CD14-positive monocyte (primary cell): ENCODE results near the gene PPP1R13B. TPM values are rescaled to one million over a fixed set of nuclear protein-coding genes. Genes with fewer than 3 reads are reported as not detected.

Experiments used
- DNase-seq, 3 donors: peaks; one replicate each; pipeline ENCODE4 v3.0.0-alpha.2; 2011 to 2022
- H2AFZ ChIP-seq: 2 replicates; pipeline ENCODE4 v1.6.0; 2012; ENCODE audit warnings: mild to moderate bottlenecking, low read depth, low read length, inconsistent platforms; ENCODE audit not compliant: insufficient read depth, poor library complexity, severe bottlenecking
- H3K27ac ChIP-seq, 2 donors: 1 replicate in 1 of 2; 2 replicates in 1 of 2; pipeline ENCODE4 v1.5.1; 2012 to 2013; ENCODE audit warnings: low read length in 2 of 2, control low read depth in 1 of 2, inconsistent platforms in 1 of 2, low read depth in 1 of 2, mild to moderate bottlenecking in 1 of 2
- H3K27me3 ChIP-seq, 2 donors: one replicate each; pipeline versions ENCODE4 v1.6.0 to v1.6.1; 2011 to 2013; ENCODE audit warnings: low read length in 2 of 2; ENCODE audit not compliant: control insufficient read depth in 2 of 2, insufficient read depth in 2 of 2
- H3K36me3 ChIP-seq, 2 donors: replicated peaks in 1 of 2; 1 replicate in 1 of 2; 2 replicates in 1 of 2; pipeline versions ENCODE4 v1.5.1 to v1.6.1; 2012 to 2013; ENCODE audit warnings: low read length in 2 of 2, control low read depth in 1 of 2, inconsistent platforms in 1 of 2, mild to moderate bottlenecking in 1 of 2; ENCODE audit not compliant: insufficient read depth in 2 of 2, control insufficient read depth in 1 of 2
- H3K4me1 ChIP-seq, 2 donors: 1 replicate in 1 of 2; 2 replicates in 1 of 2; pipeline versions ENCODE4 v1.5.1 to v1.6.1; 2012 to 2013; ENCODE audit warnings: low read length in 2 of 2, control low read depth in 1 of 2, inconsistent platforms in 1 of 2, mild to moderate bottlenecking in 1 of 2, moderate library complexity in 1 of 2; ENCODE audit not compliant: insufficient read depth in 2 of 2, control insufficient read depth in 1 of 2
- H3K4me2 ChIP-seq: replicated peaks from 2 replicates; pipeline ENCODE3; 2012; ENCODE audit warnings: low read length, moderate library complexity, mild to moderate bottlenecking; ENCODE audit not compliant: poor library complexity, severe bottlenecking; ENCODE audit errors: extremely low read depth
- H3K4me3 ChIP-seq, 3 experiments: fragments of 200-600 bp in 1 of 3; sonication (generic) in 1 of 3; replicated peaks in 1 of 3; 1 replicate in 2 of 3; 2 replicates in 1 of 3; pipeline ENCODE4 v1.5.1; 2011 to 2013; ENCODE audit warnings: low read length in 3 of 3, mild to moderate bottlenecking in 3 of 3, control low read depth in 2 of 3, low read depth in 2 of 3, inconsistent platforms in 1 of 3, moderate library complexity in 1 of 3
- H3K79me2 ChIP-seq: 2 replicates; pipeline ENCODE4 v1.6.0; 2012; ENCODE audit warnings: mild to moderate bottlenecking, control low read depth, inconsistent platforms, low read length, moderate library complexity; ENCODE audit not compliant: insufficient read depth
- H3K9ac ChIP-seq: 2 replicates; pipeline ENCODE4 v1.6.0; 2017; ENCODE audit warnings: low read length, mild to moderate bottlenecking; ENCODE audit not compliant: insufficient read depth, poor library complexity, severe bottlenecking
- H3K9me3 ChIP-seq, 2 donors: replicated peaks in 1 of 2; 1 replicate in 1 of 2; 2 replicates in 1 of 2; pipeline versions ENCODE4 v1.5.1 to v1.6.1; 2012 to 2013; ENCODE audit warnings: low read length in 2 of 2, control low read depth in 1 of 2; ENCODE audit not compliant: control insufficient read depth in 1 of 2, insufficient read depth in 1 of 2
- H4K20me1 ChIP-seq: 2 replicates; pipeline ENCODE4 v1.6.0; 2012; ENCODE audit warnings: mild to moderate bottlenecking, low read length, control low read depth, moderate library complexity; ENCODE audit not compliant: insufficient read depth
- H3K27ac Mint-ChIP-seq, 7 donors: one replicate each; pipeline ENCODE4 v1.8.0; 2020; ENCODE audit warnings: mild to moderate bottlenecking in 7 of 7, mixed read lengths in 7 of 7, moderate library complexity in 6 of 7, inconsistent platforms in 2 of 7
- H3K27me3 Mint-ChIP-seq, 3 donors: one replicate each; pipeline ENCODE4 v1.8.0; 2021 to 2022; ENCODE audit warnings: low read depth in 3 of 3, mild to moderate bottlenecking in 3 of 3, mixed read lengths in 3 of 3, moderate library complexity in 3 of 3, inconsistent platforms in 1 of 3
- H3K36me3 Mint-ChIP-seq, 2 donors: one replicate each; pipeline ENCODE4 v1.8.0; 2020; ENCODE audit warnings: mixed read lengths in 2 of 2, inconsistent platforms in 1 of 2, mild to moderate bottlenecking in 1 of 2
- H3K4me1 Mint-ChIP-seq: one replicate; pipeline ENCODE4 v1.8.0; 2020; ENCODE audit warnings: mild to moderate bottlenecking, mixed read lengths
- H3K4me3 Mint-ChIP-seq, 2 donors: one replicate each; pipeline ENCODE4 v1.8.0; 2020; ENCODE audit warnings: mild to moderate bottlenecking in 2 of 2, mixed read lengths in 2 of 2, moderate library complexity in 1 of 2
- H3K9me3 Mint-ChIP-seq, 7 donors: one replicate each; pipeline ENCODE4 v1.8.0; 2020 to 2022; ENCODE audit warnings: mixed read lengths in 7 of 7, mild to moderate bottlenecking in 6 of 7, moderate library complexity in 6 of 7, inconsistent platforms in 2 of 7
- WGBS: methylation state at CpG from one replicate; pipeline ENCODE4 v1.1.5; 2013; ENCODE audit warnings: missing lambda C conversion rate; ENCODE audit not compliant: insufficient coverage; 5-methylcytosine and 5-hydroxymethylcytosine counted together
- intact Hi-C, 2 donors: fragments of 100-400 bp; cut with micrococcal nuclease; formaldehyde crosslinking; loops; one replicate each; pipeline versions ENCODE4 v1.15.0 to v1.15.1; 2023
- polyA plus RNA-seq, 3 donors: library from polyadenylated mRNA; depleted of rRNA in 1 of 3; unstranded in 2 of 3; stranded (reverse) in 1 of 3; fragments of 300-500 nt in 2 of 3; fragments of >200 nt in 1 of 3; fragmentation: Illumina TruSeq in 2 of 3; gene quantifications; 1 replicate in 2 of 3; 2 replicates in 1 of 3; pipeline ENCODE4 v1.2.3, GENCODE V29; 2012 to 2021
- TF ChIP-seq, protein P1 (sequence below): fragments of 200-600 bp; IDR thresholded peaks from one replicate; pipeline ENCODE4 v1.8.0; 2022; ENCODE audit warnings: antibody characterized with exemption, mild to moderate bottlenecking

PPP1R13B gene
- polyA plus RNA-seq, 3 donors, result 0.48 to 1.1 (median 0.99) TPM

DNA sequence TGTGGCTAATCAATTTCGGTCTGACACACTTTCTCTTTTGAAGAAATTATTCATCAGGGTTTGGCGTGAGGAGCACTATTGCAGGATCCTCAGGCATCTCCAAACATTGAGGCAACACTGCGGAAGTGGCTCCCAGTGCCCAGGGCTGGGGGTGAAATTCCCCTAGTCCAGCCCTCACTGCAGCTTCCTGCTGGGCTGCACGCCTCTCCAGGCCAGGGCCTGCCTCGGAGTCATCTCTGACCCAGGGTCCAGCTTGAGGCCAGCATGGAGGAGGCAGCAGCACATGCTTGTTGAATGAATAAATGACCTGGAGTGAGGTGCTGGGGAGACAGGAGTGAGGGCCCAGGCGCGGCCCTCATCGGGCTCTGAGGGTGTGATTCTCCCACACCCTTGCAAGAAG lies 44.9 kb upstream of the PPP1R13B start:
- Histone ChIP-seq H2AFZ (no peak overlapping the region), H3K79me2 (no peaks in the 10 kb centered on the region), H3K4me3 (no peak overlapping the region), H3K4me1 (no peaks in the 10 kb centered on the region), H3K27ac (no peak overlapping the region), H4K20me1 (no peaks in the 10 kb centered on the region), H3K9me3 (peaks cover 5 to 10% of the 10 kb centered on the region in 2 donors), H3K9ac (no peak overlapping the region), H3K36me3 (no peaks in the 10 kb centered on the region), H3K27me3 (no peaks in the 10 kb centered on the region), H3K4me2 (no peak overlapping the region)
- Mint-ChIP-seq H3K27me3 (peaks cover 0 to 3% (median 1%) of the 10 kb centered on the region in 3 donors), H3K27ac (no peak overlapping the region), H3K4me1 (no peaks in the 10 kb centered on the region), H3K4me3 (no peak overlapping the region), H3K9me3 (peaks cover 0 to 5% (median 4%) of the 10 kb centered on the region in 7 donors), H3K36me3 (no peaks in the 10 kb centered on the region)
- WGBS, result 81% methylated on average over 4 of the region's 8 CpGs
- intact Hi-C loops, result no loop called here
- no peak for DNase-seq
- TF ChIP-seq, protein P1, sequence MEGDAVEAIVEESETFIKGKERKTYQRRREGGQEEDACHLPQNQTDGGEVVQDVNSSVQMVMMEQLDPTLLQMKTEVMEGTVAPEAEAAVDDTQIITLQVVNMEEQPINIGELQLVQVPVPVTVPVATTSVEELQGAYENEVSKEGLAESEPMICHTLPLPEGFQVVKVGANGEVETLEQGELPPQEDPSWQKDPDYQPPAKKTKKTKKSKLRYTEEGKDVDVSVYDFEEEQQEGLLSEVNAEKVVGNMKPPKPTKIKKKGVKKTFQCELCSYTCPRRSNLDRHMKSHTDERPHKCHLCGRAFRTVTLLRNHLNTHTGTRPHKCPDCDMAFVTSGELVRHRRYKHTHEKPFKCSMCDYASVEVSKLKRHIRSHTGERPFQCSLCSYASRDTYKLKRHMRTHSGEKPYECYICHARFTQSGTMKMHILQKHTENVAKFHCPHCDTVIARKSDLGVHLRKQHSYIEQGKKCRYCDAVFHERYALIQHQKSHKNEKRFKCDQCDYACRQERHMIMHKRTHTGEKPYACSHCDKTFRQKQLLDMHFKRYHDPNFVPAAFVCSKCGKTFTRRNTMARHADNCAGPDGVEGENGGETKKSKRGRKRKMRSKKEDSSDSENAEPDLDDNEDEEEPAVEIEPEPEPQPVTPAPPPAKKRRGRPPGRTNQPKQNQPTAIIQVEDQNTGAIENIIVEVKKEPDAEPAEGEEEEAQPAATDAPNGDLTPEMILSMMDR, result no peak

DNA sequence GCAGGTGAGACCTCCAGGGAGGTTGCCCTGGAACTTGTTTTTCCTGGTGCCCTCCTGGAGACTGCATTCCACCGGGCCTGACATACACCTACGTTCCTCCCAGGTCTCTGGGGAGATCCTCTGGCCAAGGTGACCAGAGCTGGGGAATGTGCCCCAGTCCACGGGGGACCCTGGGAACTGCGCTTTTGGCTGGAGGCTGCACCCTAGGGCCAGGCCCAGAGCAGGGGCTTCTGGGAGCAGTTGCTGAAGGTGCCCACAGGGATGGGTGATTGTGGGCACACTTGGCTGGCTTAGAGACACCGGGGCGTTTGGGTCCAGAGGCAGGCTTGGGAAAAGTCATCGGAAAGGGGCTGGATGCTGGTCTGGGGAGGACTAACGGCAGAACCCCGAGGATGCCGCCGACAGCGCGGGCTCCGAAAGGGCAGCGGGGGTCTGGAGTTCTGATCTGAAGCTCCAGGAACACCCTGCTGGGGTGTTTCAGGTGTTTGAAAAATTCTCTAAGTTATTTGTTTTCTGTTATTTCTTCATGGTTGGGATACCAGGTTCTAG lies 44.4 kb upstream of the PPP1R13B start:
- no peak overlapping the region for H3K27ac ChIP-seq
- no peak overlapping the region for H3K4me3 ChIP-seq
- Mint-ChIP-seq H3K27ac (no peak overlapping the region), H3K27me3 (peaks cover 0 to 3% (median 1%) of the 10 kb centered on the region in 3 donors), H3K4me3 (no peak overlapping the region), H3K36me3 (no peaks in the 10 kb centered on the region), H3K9me3 (peaks cover 0 to 4% (median 3%) of the 10 kb centered on the region in 7 donors), H3K4me1 (no peaks in the 10 kb centered on the region)
- no peak overlapping the region for H3K9ac ChIP-seq
- intact Hi-C loops, result no loop called here
- no peaks in the 10 kb centered on the region for H3K36me3 ChIP-seq
- no peaks in the 10 kb centered on the region for H3K79me2 ChIP-seq
- no peak overlapping the region for H3K4me2 ChIP-seq
- H3K27me3 ChIP-seq, result no peaks in the 10 kb centered on the region
- no peaks in the 10 kb centered on the region for H4K20me1 ChIP-seq
- WGBS, result 97% methylated on average over 13 of the region's 15 CpGs
- no peak for DNase-seq
- H3K4me1 ChIP-seq, result no peaks in the 10 kb centered on the region
- H3K9me3 ChIP-seq, result peaks cover 5% of the 10 kb centered on the region in 2 donors
- H2AFZ ChIP-seq, result no peak overlapping the region
- TF ChIP-seq, protein P1, result no peak
